H1 (cell line): ENCODE data around the gene TMEM35B. TPM values are rescaled to one million over a fixed set of nuclear protein-coding genes. Genes with fewer than 3 reads are reported as not detected.

Experiments used
- CTCF ChIA-PET: fragments of 300-600 bp; sonication (Branson Sonifier 250); formaldehyde crosslinking; loops from one replicate; lab custom pipeline; 2021; ENCODE audit not compliant: partially characterized antibody; lab: Charles Lee
- POLR2A ChIA-PET: fragments of 300-600 bp; sonication (Branson Sonifier 250); formaldehyde crosslinking; loops from one replicate; lab custom pipeline; 2021; ENCODE audit warnings: inconsistent platforms; ENCODE audit not compliant: partially characterized antibody; lab: Charles Lee
- DNase-seq, 2 experiments: peaks; one replicate each; pipeline versions ENCODE4 v3.0.0 to v3.0.0-alpha.2; 2010 to 2022; ENCODE audit warnings: low spot score in 2 of 2, low read depth in 1 of 2, mixed read lengths in 1 of 2
- FAIRE-seq: peaks from 2 replicates; lab custom pipeline; 2011; peaks lifted over from hg19 to GRCh38; lab: Jason Lieb, UNC
- H2AFZ ChIP-seq: 2 replicates; pipeline ENCODE4 v1.8.1; 2012; ENCODE audit warnings: low read length, inconsistent platforms
- H2AK5ac ChIP-seq: 2 replicates; pipeline ENCODE4 v1.6.1; 2013; ENCODE audit warnings: low read depth, low read length
- H2BK120ac ChIP-seq: replicated peaks from 2 replicates; pipeline ENCODE3; 2013; ENCODE audit warnings: low read depth, low read length, inconsistent platforms
- H2BK12ac ChIP-seq: 2 replicates; pipeline ENCODE4 v1.6.1; 2013; ENCODE audit warnings: low read depth, low read length
- H2BK15ac ChIP-seq: 2 replicates; pipeline ENCODE4 v1.6.1; 2013; ENCODE audit warnings: low read length
- H2BK20ac ChIP-seq: 2 replicates; pipeline ENCODE4 v1.6.1; 2013; ENCODE audit warnings: low read length
- H2BK5ac ChIP-seq: 2 replicates; pipeline ENCODE4 v1.6.1; 2013; ENCODE audit warnings: low read depth, low read length
- H3K14ac ChIP-seq: 2 replicates; pipeline ENCODE4 v1.6.1; 2013; ENCODE audit warnings: inconsistent platforms; ENCODE audit not compliant: insufficient read length
- H3K18ac ChIP-seq: 2 replicates; pipeline ENCODE4 v1.6.1; 2013; ENCODE audit warnings: low read length; ENCODE audit errors: extremely low read depth
- H3K23ac ChIP-seq: 2 replicates; pipeline ENCODE4 v1.6.1; 2013; ENCODE audit warnings: inconsistent platforms; ENCODE audit not compliant: insufficient read length
- H3K23me2 ChIP-seq: 2 replicates; pipeline ENCODE4 v1.6.1; 2013; ENCODE audit warnings: low read depth, low read length
- H3K27ac ChIP-seq: 2 replicates; pipeline ENCODE4 v1.6.1; 2011; ENCODE audit warnings: low read depth, low read length, inconsistent platforms
- H3K27me3 ChIP-seq, 4 experiments: replicated peaks in 1 of 4; 1 replicate in 1 of 4; 2 replicates in 3 of 4; pipeline versions ENCODE4 v1.6.1 to v1.8.1; 2011 to 2013; ENCODE audit warnings: low read length in 3 of 4, mild to moderate bottlenecking in 3 of 4, inconsistent platforms in 2 of 4, mixed read lengths in 2 of 4, moderate library complexity in 1 of 4; ENCODE audit not compliant: control insufficient read depth in 3 of 4, insufficient read depth in 3 of 4; ENCODE audit errors: extremely low read depth in 1 of 4
- H3K36me3 ChIP-seq, 4 experiments: 2 replicates each; pipeline versions ENCODE4 v1.6.1 to v1.8.1; 2011 to 2013; ENCODE audit warnings: mild to moderate bottlenecking in 4 of 4, low read length in 3 of 4, moderate library complexity in 2 of 4, control low read depth in 1 of 4, inconsistent platforms in 1 of 4; ENCODE audit not compliant: insufficient read depth in 4 of 4, control insufficient read depth in 2 of 4
- H3K4ac ChIP-seq: replicated peaks from 2 replicates; pipeline ENCODE3; 2013; ENCODE audit warnings: low read length, low read depth, mixed read lengths, inconsistent platforms; ENCODE audit not compliant: insufficient read length
- H3K4me1 ChIP-seq, 4 experiments: replicated peaks in 1 of 4; 1 replicate in 1 of 4; 2 replicates in 3 of 4; pipeline versions ENCODE4 v1.6.1 to v1.8.1; 2011 to 2013; ENCODE audit warnings: low read length in 3 of 4, inconsistent platforms in 2 of 4, mixed read lengths in 1 of 4; ENCODE audit not compliant: insufficient read depth in 4 of 4, control insufficient read depth in 3 of 4
- H3K4me2 ChIP-seq, 2 experiments: 2 replicates each; pipeline versions ENCODE4 v1.6.1 to v1.8.1; 2011 to 2013; ENCODE audit warnings: low read depth in 2 of 2, low read length in 2 of 2, control low read depth in 1 of 2, inconsistent platforms in 1 of 2, mild to moderate bottlenecking in 1 of 2; ENCODE audit not compliant: insufficient read depth in 1 of 2
- H3K4me3 ChIP-seq, 4 experiments: fragments of 200-600, 300-600 bp in 1 of 4; sonication (generic), shearing (Covaris generic), sonication (Bioruptor Twin) in 1 of 4; 2 replicates each; pipeline versions ENCODE4 v1.5.1 to v1.8.1; 2011 to 2016; ENCODE audit warnings: low read length in 4 of 4, low read depth in 3 of 4, control low read depth in 2 of 4, inconsistent platforms in 2 of 4, mild to moderate bottlenecking in 2 of 4, mixed read lengths in 1 of 4, moderate library complexity in 1 of 4; ENCODE audit not compliant: insufficient read depth in 2 of 4; ENCODE audit errors: extremely low read depth in 1 of 4
- H3K56ac ChIP-seq: replicated peaks from 2 replicates; pipeline ENCODE3; 2013; ENCODE audit warnings: low read depth, mild to moderate bottlenecking, mixed read lengths, low read length, inconsistent platforms; ENCODE audit not compliant: insufficient read length
- H3K79me1 ChIP-seq: 2 replicates; pipeline ENCODE4 v1.6.1; 2013; ENCODE audit warnings: low read depth, low read length, control low read depth
- H3K79me2 ChIP-seq, 2 experiments: 2 replicates each; pipeline versions ENCODE4 v1.6.1 to v1.8.1; 2012 to 2013; ENCODE audit warnings: low read length in 2 of 2, mild to moderate bottlenecking in 2 of 2, inconsistent platforms in 1 of 2; ENCODE audit not compliant: insufficient read depth in 2 of 2, control insufficient read depth in 1 of 2
- H3K9ac ChIP-seq, 4 experiments: replicated peaks in 1 of 4; 1 replicate in 1 of 4; 2 replicates in 3 of 4; pipeline versions ENCODE4 v1.6.1 to v1.8.1; 2011 to 2013; ENCODE audit warnings: low read depth in 3 of 4, low read length in 3 of 4, control low read depth in 2 of 4, mild to moderate bottlenecking in 2 of 4, moderate library complexity in 2 of 4, inconsistent platforms in 1 of 4; ENCODE audit errors: extremely low read depth in 1 of 4
- H3K9me3 ChIP-seq, 2 experiments: 2 replicates each; pipeline versions ENCODE4 v1.6.1 to v1.8.1; 2012 to 2013; ENCODE audit warnings: mild to moderate bottlenecking in 2 of 2, moderate library complexity in 2 of 2, control low read depth in 1 of 2, inconsistent platforms in 1 of 2, low read depth in 1 of 2, low read length in 1 of 2, mixed read lengths in 1 of 2; ENCODE audit not compliant: insufficient read depth in 2 of 2
- H4K20me1 ChIP-seq, 2 experiments: replicated peaks in 1 of 2; 2 replicates each; pipeline versions ENCODE3 to v1.8.1; 2011 to 2013; ENCODE audit warnings: inconsistent platforms in 2 of 2, low read length in 2 of 2, mild to moderate bottlenecking in 1 of 2; ENCODE audit not compliant: insufficient read depth in 2 of 2, control insufficient read depth in 1 of 2
- H4K5ac ChIP-seq: 2 replicates; pipeline ENCODE4 v1.6.1; 2013; ENCODE audit warnings: low read length, low read depth, mixed read lengths, inconsistent platforms; ENCODE audit not compliant: insufficient read length
- H4K8ac ChIP-seq: 2 replicates; pipeline ENCODE4 v1.8.0; 2013; ENCODE audit warnings: mild to moderate bottlenecking, moderate library complexity, low read length, inconsistent platforms; ENCODE audit not compliant: insufficient read depth; ENCODE audit errors: extremely low read depth
- H4K91ac ChIP-seq: replicated peaks from 2 replicates; pipeline ENCODE3; 2013; ENCODE audit warnings: low read length, mixed read lengths, inconsistent platforms; ENCODE audit not compliant: insufficient read length
- EZH2 ChIP-seq: fragments of 200-600 bp; sonication (generic); IDR thresholded peaks from 2 replicates; pipeline ENCODE4 v1.7.1; 2012; ENCODE audit warnings: low read depth, mild to moderate bottlenecking, moderate library complexity, low read length, inconsistent platforms; ENCODE audit not compliant: severe bottlenecking
- PHF8 ChIP-seq: fragments of 200-600 bp; sonication (generic); conservative IDR thresholded peaks from 2 replicates; pipeline ENCODE4 v1.7.1; 2012; ENCODE audit warnings: low read depth, mild to moderate bottlenecking, inconsistent platforms, low read length, moderate library complexity
- POLR2AphosphoS5 ChIP-seq: IDR thresholded peaks from 2 replicates; pipeline ENCODE4 v1.6.1; 2011; ENCODE audit warnings: low read depth, low read length
- RXRA ChIP-seq: IDR thresholded peaks from 2 replicates; pipeline ENCODE4 v1.6.1; 2011; ENCODE audit warnings: low read depth, mild to moderate bottlenecking, low read length, moderate library complexity; ENCODE audit not compliant: insufficient read depth
- SRF ChIP-seq: IDR thresholded peaks from 2 replicates; pipeline ENCODE4 v1.6.1; 2011; ENCODE audit warnings: mild to moderate bottlenecking, low read depth, low read length, moderate library complexity
- TAF1 ChIP-seq: IDR thresholded peaks from 2 replicates; pipeline ENCODE4 v1.6.1; 2011; ENCODE audit warnings: mild to moderate bottlenecking, low read depth, low read length
- WGBS, 2 experiments: shearing (Covaris generic) in 1 of 2; methylation state at CpG; one replicate each; pipeline versions ENCODE4 v1.1.6 to v1.1.7; 2013 to 2015; ENCODE audit warnings: low lambda C conversion rate in 2 of 2, mixed read lengths in 2 of 2, inconsistent platforms in 1 of 2, low coverage in 1 of 2, missing lambda C conversion rate in 1 of 2; ENCODE audit not compliant: insufficient replicate concordance in 2 of 2, insufficient coverage in 1 of 2, insufficient read length in 1 of 2; ENCODE audit errors: extremely low coverage in 1 of 2, missing lambda C conversion rate in 1 of 2; 5-methylcytosine and 5-hydroxymethylcytosine counted together
- polyA plus RNA-seq, 7 experiments: library from polyadenylated mRNA; depleted of rRNA in 3 of 7; stranded (reverse) in 5 of 7; unstranded in 2 of 7; fragments of >200 nt in 5 of 7; fragments of 200-250 nt in 2 of 7; gene quantifications; 1 replicate in 5 of 7; 2 replicates in 1 of 7; 4 replicates in 1 of 7; pipeline versions ENCODE4 v1.2.1 to v1.2.3, GENCODE V29; 2011 to 2013; ENCODE audit warnings: missing spikeins in 2 of 7, mixed read lengths in 2 of 7
- total RNA-seq: library from RNA; stranded (reverse); fragmentation: NEBNext Ultra II Directional; extraction: Animal tissue kit (Norgen Biotek cat#: 25700); gene quantifications from 2 replicates; pipeline ENCODE4 v1.2.1, GENCODE V29; 2021
- TF ChIP-seq, protein P1 (sequence below): IDR thresholded peaks from 2 replicates; pipeline ENCODE4 v1.6.1; 2012; ENCODE audit warnings: inconsistent platforms
- TF ChIP-seq, protein P2 (sequence below), 3 experiments: IDR thresholded peaks; 1 replicate in 2 of 3; 2 replicates in 1 of 3; pipeline versions ENCODE4 v1.5.1 to v1.6.1; 2011; ENCODE audit warnings: low read length in 3 of 3, mild to moderate bottlenecking in 3 of 3, inconsistent platforms in 2 of 3, low read depth in 1 of 3, moderate library complexity in 1 of 3; ENCODE audit not compliant: insufficient read depth in 1 of 3; ENCODE audit errors: control extremely low read depth in 1 of 3
- TF ChIP-seq, protein P3 (sequence below): IDR thresholded peaks from 2 replicates; pipeline ENCODE4 v1.6.1; 2012; ENCODE audit warnings: low read length, inconsistent platforms

TMEM35B gene
- total and polyA plus RNA-seq, 2 of the 8 experiments (the other 6 are each of a cell fraction or from before 2014, with no cell fraction given): 10.2 to 31.1 TPM

DNA sequence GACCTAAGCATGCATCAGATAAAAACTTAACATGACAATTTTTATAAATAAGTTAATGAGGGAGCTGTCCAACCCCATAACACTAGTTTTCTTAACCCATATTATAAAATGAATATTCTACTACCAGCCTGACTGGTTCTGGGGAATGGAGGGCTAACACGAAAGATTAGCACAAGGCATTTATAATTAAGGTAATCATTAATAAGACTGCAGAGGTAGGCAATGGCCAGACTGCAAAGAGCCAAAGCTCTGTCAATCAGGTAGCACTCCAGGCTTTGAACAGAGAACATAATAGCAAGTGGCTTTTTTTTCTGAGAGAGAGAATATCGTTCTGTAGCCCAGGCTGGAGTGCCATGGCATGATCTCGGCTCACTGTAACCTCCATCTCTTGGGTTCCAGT lies 20.6 kb upstream of the TMEM35B start:
- H3K23ac ChIP-seq: no peak overlapping the region
- H4K5ac ChIP-seq: no peak overlapping the region
- no peak overlapping the region for H2BK5ac ChIP-seq
- H3K14ac ChIP-seq: no peak overlapping the region
- no peaks in the 10 kb centered on the region for H3K9me3 ChIP-seq
- H3K79me2 ChIP-seq: no peaks in the 10 kb centered on the region
- H3K27me3 ChIP-seq: no peaks in the 10 kb centered on the region
- H2AK5ac ChIP-seq: no peak overlapping the region
- no peak overlapping the region for H3K56ac ChIP-seq
- H3K79me1 ChIP-seq: no peaks in the 10 kb centered on the region
- H4K91ac ChIP-seq: no peak overlapping the region
- no peaks in the 10 kb centered on the region for H3K23me2 ChIP-seq
- peaks cover 2 to 32% (median 5%) of the 10 kb centered on the region in 4 experiments; a peak in 4 of 8 replicates for H3K36me3 ChIP-seq
- no peak overlapping the region for H2BK15ac ChIP-seq
- no peak overlapping the region for H3K9ac ChIP-seq
- no peaks in the 10 kb centered on the region for H4K20me1 ChIP-seq
- H3K27ac ChIP-seq: no peak overlapping the region
- no peak overlapping the region for H3K4ac ChIP-seq
- no peak overlapping the region for H2BK12ac ChIP-seq
- no peak overlapping the region for H2BK120ac ChIP-seq
- H2AFZ ChIP-seq: no peak overlapping the region
- no peak overlapping the region for H4K8ac ChIP-seq
- no peaks in the 10 kb centered on the region for H3K4me1 ChIP-seq
- H3K18ac ChIP-seq: no peak overlapping the region
- 89% methylated on average over 3 of the region's 3 CpGs; no CpG with 5 or more reads in 1 of the 2 experiments for WGBS, 2 experiments
- H3K4me3 ChIP-seq: no peak overlapping the region
- H2BK20ac ChIP-seq: no peak overlapping the region
- no peak overlapping the region for H3K4me2 ChIP-seq
- CTCF ChIA-PET: interaction anchor here (0.6 to 1.4 kb wide), 4 partner anchors 15 to 166 kb away, joined by 3 to 4 read pairs (median 3); no protein-coding TSS in a partner anchor
- no peak for DNase-seq
- POLR2A ChIA-PET: no interaction called here
- FAIRE-seq: no peak
- no peak for TF ChIP-seq TAF1
- TF ChIP-seq POLR2AphosphoS5: no peak
- TF ChIP-seq, protein P1, sequence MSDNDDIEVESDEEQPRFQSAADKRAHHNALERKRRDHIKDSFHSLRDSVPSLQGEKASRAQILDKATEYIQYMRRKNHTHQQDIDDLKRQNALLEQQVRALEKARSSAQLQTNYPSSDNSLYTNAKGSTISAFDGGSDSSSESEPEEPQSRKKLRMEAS: no peak
- TF ChIP-seq, protein P2, sequence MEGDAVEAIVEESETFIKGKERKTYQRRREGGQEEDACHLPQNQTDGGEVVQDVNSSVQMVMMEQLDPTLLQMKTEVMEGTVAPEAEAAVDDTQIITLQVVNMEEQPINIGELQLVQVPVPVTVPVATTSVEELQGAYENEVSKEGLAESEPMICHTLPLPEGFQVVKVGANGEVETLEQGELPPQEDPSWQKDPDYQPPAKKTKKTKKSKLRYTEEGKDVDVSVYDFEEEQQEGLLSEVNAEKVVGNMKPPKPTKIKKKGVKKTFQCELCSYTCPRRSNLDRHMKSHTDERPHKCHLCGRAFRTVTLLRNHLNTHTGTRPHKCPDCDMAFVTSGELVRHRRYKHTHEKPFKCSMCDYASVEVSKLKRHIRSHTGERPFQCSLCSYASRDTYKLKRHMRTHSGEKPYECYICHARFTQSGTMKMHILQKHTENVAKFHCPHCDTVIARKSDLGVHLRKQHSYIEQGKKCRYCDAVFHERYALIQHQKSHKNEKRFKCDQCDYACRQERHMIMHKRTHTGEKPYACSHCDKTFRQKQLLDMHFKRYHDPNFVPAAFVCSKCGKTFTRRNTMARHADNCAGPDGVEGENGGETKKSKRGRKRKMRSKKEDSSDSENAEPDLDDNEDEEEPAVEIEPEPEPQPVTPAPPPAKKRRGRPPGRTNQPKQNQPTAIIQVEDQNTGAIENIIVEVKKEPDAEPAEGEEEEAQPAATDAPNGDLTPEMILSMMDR (IDR thresholded peaks at IDR 0.05; ENCODE audit: control extremely low read depth in 1 of 3, insufficient read depth in 1 of 3, low read depth in 1 of 3, low read length in 3 of 3): no peak
- TF ChIP-seq, protein P3, sequence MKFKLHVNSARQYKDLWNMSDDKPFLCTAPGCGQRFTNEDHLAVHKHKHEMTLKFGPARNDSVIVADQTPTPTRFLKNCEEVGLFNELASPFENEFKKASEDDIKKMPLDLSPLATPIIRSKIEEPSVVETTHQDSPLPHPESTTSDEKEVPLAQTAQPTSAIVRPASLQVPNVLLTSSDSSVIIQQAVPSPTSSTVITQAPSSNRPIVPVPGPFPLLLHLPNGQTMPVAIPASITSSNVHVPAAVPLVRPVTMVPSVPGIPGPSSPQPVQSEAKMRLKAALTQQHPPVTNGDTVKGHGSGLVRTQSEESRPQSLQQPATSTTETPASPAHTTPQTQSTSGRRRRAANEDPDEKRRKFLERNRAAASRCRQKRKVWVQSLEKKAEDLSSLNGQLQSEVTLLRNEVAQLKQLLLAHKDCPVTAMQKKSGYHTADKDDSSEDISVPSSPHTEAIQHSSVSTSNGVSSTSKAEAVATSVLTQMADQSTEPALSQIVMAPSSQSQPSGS: no peak
- TF ChIP-seq RXRA: no peak
- TF ChIP-seq SRF: no peak
- no peak for TF ChIP-seq EZH2
- TF ChIP-seq PHF8: no peak
